GM12873 (cell line): ENCODE data around the gene FADS3.

Experiments used
- TF ChIP-seq, protein P1 (sequence below): IDR thresholded peaks from 2 replicates; pipeline ENCODE4 v1.5.1; 2012; ENCODE audit warnings: low read depth, mild to moderate bottlenecking, moderate library complexity, low read length, control low read depth; ENCODE audit not compliant: insufficient read depth; ENCODE audit errors: missing control alignments

Gene FADS3, protein sequence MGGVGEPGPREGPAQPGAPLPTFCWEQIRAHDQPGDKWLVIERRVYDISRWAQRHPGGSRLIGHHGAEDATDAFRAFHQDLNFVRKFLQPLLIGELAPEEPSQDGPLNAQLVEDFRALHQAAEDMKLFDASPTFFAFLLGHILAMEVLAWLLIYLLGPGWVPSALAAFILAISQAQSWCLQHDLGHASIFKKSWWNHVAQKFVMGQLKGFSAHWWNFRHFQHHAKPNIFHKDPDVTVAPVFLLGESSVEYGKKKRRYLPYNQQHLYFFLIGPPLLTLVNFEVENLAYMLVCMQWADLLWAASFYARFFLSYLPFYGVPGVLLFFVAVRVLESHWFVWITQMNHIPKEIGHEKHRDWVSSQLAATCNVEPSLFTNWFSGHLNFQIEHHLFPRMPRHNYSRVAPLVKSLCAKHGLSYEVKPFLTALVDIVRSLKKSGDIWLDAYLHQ

DNA sequence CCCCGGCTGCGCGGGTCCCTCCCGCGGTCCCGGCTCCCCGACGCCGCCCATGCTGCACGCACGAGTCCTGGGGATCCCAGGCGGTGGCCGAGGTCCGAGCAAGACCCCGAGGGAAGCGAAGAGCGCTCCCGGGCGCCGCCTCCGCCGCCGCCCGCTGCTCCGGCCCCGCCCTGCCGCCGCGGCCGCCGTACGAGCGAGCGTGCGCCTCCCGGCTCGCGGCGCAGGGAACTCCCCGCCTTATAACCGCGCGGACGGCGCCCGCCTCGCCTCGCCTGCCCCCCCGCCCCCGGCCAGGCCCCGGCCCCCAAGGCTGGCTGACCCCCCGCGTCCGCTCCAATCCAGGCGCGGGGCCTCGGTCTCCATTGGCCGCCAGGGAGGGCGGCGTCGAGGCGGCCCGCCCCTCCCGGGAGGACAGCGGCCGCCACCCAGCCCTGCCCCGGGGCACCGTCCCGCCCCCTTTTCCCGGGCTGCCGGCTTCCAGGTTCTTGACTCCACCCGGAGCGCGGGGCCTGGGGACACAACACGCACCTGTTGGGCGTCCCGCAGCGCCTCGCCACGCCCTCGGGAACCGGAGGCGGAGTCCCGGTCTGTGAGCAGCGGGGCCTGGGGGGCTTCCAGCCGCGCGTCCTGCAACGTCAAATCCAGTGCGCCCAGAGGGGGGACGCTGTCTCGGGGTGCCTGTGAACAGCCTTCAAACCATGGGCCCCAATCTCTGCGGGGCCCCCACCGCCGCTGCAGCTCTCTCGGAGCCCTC, at the start of gene FADS3:
Gene FADS3, minus strand, starts transcription at position 215 of the 754 bp plus-strand sequence. Its CDS starts 164 bp downstream, at position 51.
- TF ChIP-seq, protein P1, sequence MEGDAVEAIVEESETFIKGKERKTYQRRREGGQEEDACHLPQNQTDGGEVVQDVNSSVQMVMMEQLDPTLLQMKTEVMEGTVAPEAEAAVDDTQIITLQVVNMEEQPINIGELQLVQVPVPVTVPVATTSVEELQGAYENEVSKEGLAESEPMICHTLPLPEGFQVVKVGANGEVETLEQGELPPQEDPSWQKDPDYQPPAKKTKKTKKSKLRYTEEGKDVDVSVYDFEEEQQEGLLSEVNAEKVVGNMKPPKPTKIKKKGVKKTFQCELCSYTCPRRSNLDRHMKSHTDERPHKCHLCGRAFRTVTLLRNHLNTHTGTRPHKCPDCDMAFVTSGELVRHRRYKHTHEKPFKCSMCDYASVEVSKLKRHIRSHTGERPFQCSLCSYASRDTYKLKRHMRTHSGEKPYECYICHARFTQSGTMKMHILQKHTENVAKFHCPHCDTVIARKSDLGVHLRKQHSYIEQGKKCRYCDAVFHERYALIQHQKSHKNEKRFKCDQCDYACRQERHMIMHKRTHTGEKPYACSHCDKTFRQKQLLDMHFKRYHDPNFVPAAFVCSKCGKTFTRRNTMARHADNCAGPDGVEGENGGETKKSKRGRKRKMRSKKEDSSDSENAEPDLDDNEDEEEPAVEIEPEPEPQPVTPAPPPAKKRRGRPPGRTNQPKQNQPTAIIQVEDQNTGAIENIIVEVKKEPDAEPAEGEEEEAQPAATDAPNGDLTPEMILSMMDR: no peak

DNA sequence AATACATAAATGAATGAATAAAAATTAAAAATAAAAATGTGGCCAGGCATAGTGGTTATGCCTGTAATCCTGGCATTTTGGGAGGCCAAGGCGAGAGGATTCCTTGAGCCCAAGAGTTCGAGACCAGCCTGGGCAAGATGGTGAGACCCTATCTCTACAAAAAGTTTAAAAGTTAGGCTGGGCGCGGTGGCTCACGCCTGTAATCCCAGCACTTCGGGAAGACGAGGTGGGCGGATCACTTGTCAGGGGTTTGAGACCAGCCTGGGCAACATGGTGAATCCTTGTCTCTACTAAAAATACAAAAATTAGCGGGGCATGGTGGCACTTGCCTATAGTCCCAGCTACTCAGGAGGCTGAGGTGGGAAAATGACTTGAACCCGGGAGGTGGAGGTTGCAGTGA, 49.1 kb upstream of the FADS3 start:
- TF ChIP-seq, protein P1: no peak

DNA sequence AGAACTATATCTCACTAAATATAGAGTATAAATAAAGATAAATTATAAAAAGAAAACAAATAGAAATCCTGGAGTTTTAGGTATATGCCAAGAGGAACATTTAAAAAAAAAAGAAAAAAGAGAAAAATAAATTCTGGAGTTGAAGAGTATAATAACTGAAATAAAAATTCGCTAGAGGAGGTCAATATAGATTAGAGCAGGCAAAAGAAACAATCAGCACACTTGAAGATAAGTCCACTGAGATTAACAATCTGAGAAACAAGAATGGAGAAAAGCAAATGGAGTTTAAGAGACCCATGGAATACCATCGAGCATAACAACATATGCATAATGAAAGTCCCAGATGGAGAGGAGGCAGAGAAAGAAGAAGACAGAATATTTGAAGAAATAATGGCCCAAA, 44.5 kb upstream of the FADS3 start:
- TF ChIP-seq, protein P1: no peak

DNA sequence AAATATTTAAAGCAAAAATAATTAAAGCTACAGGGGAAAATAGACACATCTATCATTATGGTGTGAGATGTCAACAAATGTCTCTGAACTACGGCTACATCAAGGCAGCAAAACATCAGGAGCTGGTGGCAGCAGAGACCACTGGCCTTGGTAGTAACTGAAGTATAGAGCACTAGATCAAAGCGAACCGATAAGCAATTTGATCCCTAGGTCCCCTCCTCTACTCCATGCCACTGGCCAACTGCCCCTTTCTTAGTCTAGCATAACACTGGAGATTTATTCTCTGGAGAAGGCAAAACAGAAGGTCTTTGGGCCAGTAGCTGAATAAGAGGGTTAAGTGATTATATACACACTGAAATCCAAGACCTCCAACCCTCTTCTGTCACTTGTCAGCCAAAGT, 39.6 kb upstream of the FADS3 start:
- TF ChIP-seq, protein P1: no peak

DNA sequence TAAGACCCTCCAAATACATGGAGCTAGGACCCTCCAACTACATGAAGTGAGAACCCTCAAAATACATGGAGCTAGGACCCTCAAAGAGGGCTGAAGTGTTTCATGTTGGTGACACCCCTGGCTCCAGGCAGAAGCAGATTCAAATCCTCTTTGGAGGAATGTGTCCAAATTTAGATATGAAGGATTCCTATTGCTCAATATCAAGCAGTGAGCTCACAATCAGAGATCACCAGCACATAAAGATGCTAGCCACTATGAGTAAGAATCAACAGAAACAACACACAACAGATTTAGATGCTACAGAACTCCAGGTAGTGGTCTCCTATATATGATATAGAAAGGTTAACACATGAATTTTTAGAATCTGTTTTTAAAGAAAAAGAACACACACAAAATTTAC, 37.3 kb upstream of the FADS3 start:
- TF ChIP-seq, protein P1: no peak

DNA sequence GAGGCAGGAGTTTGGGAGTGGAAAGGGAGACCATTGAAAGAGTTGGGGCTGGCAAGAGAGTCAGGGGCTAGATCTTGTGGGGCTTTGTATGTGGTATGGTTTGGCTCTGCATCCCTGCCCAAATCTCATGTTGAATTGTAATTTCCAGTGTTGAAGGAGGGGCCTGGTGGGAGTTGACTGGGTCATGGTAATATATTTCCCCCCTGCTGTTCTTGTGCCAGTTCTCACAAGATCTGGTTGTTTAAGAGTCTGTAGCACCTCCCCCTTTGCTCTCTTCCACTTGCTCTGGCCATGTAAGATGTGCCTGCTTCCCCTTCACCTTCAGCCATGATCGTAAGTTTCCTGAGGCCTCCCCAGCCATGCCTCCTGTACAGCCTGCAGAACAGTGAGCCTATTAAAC, 36.2 kb upstream of the FADS3 start:
- TF ChIP-seq, protein P1: no peak

DNA sequence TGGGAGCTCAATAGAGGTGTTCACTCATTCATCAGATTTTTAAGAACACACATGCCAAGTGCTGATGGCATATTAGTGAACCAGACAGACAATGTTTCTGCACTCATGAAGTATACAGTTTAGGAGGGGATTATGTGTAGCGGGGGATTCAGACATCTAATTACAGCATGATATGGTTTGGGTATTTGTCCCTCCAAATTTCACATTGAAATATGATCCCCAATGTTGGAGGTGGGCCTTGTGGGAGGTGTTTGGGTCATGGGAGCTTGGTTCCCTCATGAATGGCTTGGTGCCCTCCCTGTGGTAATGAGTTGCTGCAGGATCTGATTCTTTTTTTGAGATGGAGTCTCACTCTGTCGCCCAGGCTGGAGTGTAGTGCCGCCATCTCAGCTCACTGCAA, 34.9 kb upstream of the FADS3 start:
- TF ChIP-seq, protein P1: no peak
